ENCODE data around the gene MIF4GD. TPM values are rescaled to one million over a fixed set of nuclear protein-coding genes. Genes with fewer than 3 reads are reported as not detected.
"Not testable (repeated sequence)": the region's sequence is repeated elsewhere in the genome, so short reads cannot be mapped to it uniquely, and the experiment has no call there.

MIF4GD gene
- total RNA-seq, 1 experiment from 2014 or later = 26.1 TPM

- DNase-seq = no peak
- no peaks in the 10 kb centered on the region for H4K20me1 ChIP-seq (ENCODE audit: control insufficient read depth, insufficient read depth, insufficient read length)
- no peak overlapping the region for H2AFZ ChIP-seq (ENCODE audit: low read length)
- H2BK120ac ChIP-seq (ENCODE audit: low read depth, low read length, poor library complexity, severe bottlenecking) = no peak overlapping the region
- H3K4ac ChIP-seq (ENCODE audit: low read depth, low read length) = no peak overlapping the region
- no peak overlapping the region for H2BK15ac ChIP-seq (ENCODE audit: low read depth, low read length)
- H3K4me1 ChIP-seq (ENCODE audit: insufficient read depth, low read length) = no peaks in the 10 kb centered on the region
- H4K8ac ChIP-seq (replicated peaks; ENCODE audit: insufficient read length, low read depth, low read length) = no peak overlapping the region
- no peak overlapping the region for H2AK5ac ChIP-seq (ENCODE audit: insufficient read length, low read length)
- H3K18ac ChIP-seq (ENCODE audit: insufficient read length, low read depth, low read length) = no peak overlapping the region
- no peak overlapping the region for H3K14ac ChIP-seq (ENCODE audit: insufficient read depth, low read length)
- H3K23me2 ChIP-seq (ENCODE audit: insufficient read length, low read depth, low read length, poor library complexity, severe bottlenecking) = no peaks in the 10 kb centered on the region
- no peaks in the 10 kb centered on the region for H3K79me2 ChIP-seq (ENCODE audit: insufficient read depth, low read length)
- H3T11ph ChIP-seq (ENCODE audit: low read length) = no peak overlapping the region
- H3K9ac ChIP-seq (ENCODE audit: extremely low read depth, insufficient read length, low read length) = no peak overlapping the region
- H3K27me3 ChIP-seq (ENCODE audit: insufficient read depth, low read length) = no peaks in the 10 kb centered on the region
- no peak overlapping the region for H2BK20ac ChIP-seq (ENCODE audit: low read depth, low read length, poor library complexity, severe bottlenecking)
- Mint-ChIP-seq H3K36me3 (ENCODE audit: insufficient read depth in 1 of 3, low read depth in 3 of 3) (no peaks in the 10 kb centered on the region), H3K27me3 (ENCODE audit: low read depth) (no peaks in the 10 kb centered on the region), H3K27ac (no peak overlapping the region), H3K9me3 (no peaks in the 10 kb centered on the region), H3K4me1 (no peaks in the 10 kb centered on the region), H3K4me3 (no peak overlapping the region)
- no peak overlapping the region for H2BK12ac ChIP-seq (ENCODE audit: insufficient read length, low read depth, low read length)
- H3K9me3 ChIP-seq (ENCODE audit: control insufficient read depth, low read depth, low read length) = no peaks in the 10 kb centered on the region
- no CpG with 5 or more reads among the region's 8 CpGs for WGBS (ENCODE audit: extremely low coverage, insufficient read length, low lambda C conversion rate)
- H3K79me1 ChIP-seq (ENCODE audit: insufficient read depth, low read depth, low read length, poor library complexity, severe bottlenecking) = no peaks in the 10 kb centered on the region
- H3K4me2 ChIP-seq (ENCODE audit: insufficient read depth, insufficient read length, low read length) = no peak overlapping the region
- no peak for TF ChIP-seq CTCF (conservative IDR thresholded peaks at IDR 0.05)
- no peak overlapping the region for H4K91ac ChIP-seq (ENCODE audit: insufficient read length, low read depth, low read length)
- H4K5ac ChIP-seq (ENCODE audit: insufficient read length, low read depth, low read length) = no peak overlapping the region
- H2BK5ac ChIP-seq (ENCODE audit: insufficient read length, low read length) = no peak overlapping the region
- H3K23ac ChIP-seq (ENCODE audit: insufficient read length, low read depth, low read length) = no peak overlapping the region
- H3K56ac ChIP-seq (ENCODE audit: insufficient read length, low read depth, low read length) = no peak overlapping the region
- H3K27ac ChIP-seq (ENCODE audit: insufficient read length, low read depth, low read length) = no peak overlapping the region
These were observed 24.4 kb upstream of the MIF4GD start for GRCh38 chr17:75295201-75296158.

- not testable (repeated sequence) for H3K56ac ChIP-seq (ENCODE audit: insufficient read length, low read depth, low read length); H3T11ph ChIP-seq (ENCODE audit: low read length); H3K79me1 ChIP-seq (ENCODE audit: insufficient read depth, low read depth, low read length, poor library complexity, severe bottlenecking); H3K4ac ChIP-seq (ENCODE audit: low read depth, low read length); H2AK5ac ChIP-seq (ENCODE audit: insufficient read length, low read length); H2BK5ac ChIP-seq (ENCODE audit: insufficient read length, low read length); H3K36me3 Mint-ChIP-seq (ENCODE audit: insufficient read depth in 1 of 3, low read depth in 3 of 3); H3K4me1 ChIP-seq (ENCODE audit: insufficient read depth, low read length); H2BK12ac ChIP-seq (ENCODE audit: insufficient read length, low read depth, low read length); H3K4me1 Mint-ChIP-seq; H3K4me2 ChIP-seq (ENCODE audit: insufficient read depth, insufficient read length, low read length); H3K23me2 ChIP-seq (ENCODE audit: insufficient read length, low read depth, low read length, poor library complexity, severe bottlenecking); H3K9me3 Mint-ChIP-seq; H3K14ac ChIP-seq (ENCODE audit: insufficient read depth, low read length); H4K5ac ChIP-seq (ENCODE audit: insufficient read length, low read depth, low read length); H4K20me1 ChIP-seq (ENCODE audit: control insufficient read depth, insufficient read depth, insufficient read length); H3K9ac ChIP-seq (ENCODE audit: extremely low read depth, insufficient read length, low read length); H3K27me3 ChIP-seq (ENCODE audit: insufficient read depth, low read length); H3K79me2 ChIP-seq (ENCODE audit: insufficient read depth, low read length); H3K23ac ChIP-seq (ENCODE audit: insufficient read length, low read depth, low read length); H3K27ac ChIP-seq (ENCODE audit: insufficient read length, low read depth, low read length); H2BK120ac ChIP-seq (ENCODE audit: low read depth, low read length, poor library complexity, severe bottlenecking); H4K91ac ChIP-seq (ENCODE audit: insufficient read length, low read depth, low read length); H3K27me3 Mint-ChIP-seq (ENCODE audit: low read depth); H3K4me3 Mint-ChIP-seq; H3K27ac Mint-ChIP-seq; H2BK20ac ChIP-seq (ENCODE audit: low read depth, low read length, poor library complexity, severe bottlenecking); H3K9me3 ChIP-seq (ENCODE audit: control insufficient read depth, low read depth, low read length); H2BK15ac ChIP-seq (ENCODE audit: low read depth, low read length); H2AFZ ChIP-seq (ENCODE audit: low read length); DNase-seq; H4K8ac ChIP-seq (replicated peaks; ENCODE audit: insufficient read length, low read depth, low read length); H3K18ac ChIP-seq (ENCODE audit: insufficient read length, low read depth, low read length)
- no CpG with 5 or more reads among the region's 16 CpGs for WGBS (ENCODE audit: extremely low coverage, insufficient read length, low lambda C conversion rate)
These were observed 21.9 kb upstream of the MIF4GD start for GRCh38 chr17:75292810-75293448.

All from H9 (cell line).